DMS 273 (cell line): ENCODE measurements around the gene CALHM2.

ENCODE experiments used
- DNase-seq: peaks from one replicate; lab custom pipeline; 2025; ENCODE audit not compliant: unreplicated experiment; lab: John Stamatoyannopoulos, UW

Gene CALHM2

GRCh38 chr10:103451091-103451813 lies 918 bp downstream of the CALHM2 start:
- peak; percentile 56 for DNase-seq

GRCh38 chr10:103450201-103450695 lies 1.9 kb downstream of the CALHM2 start:
- DNase-seq: no peak

GRCh38 chr10:103449208-103450144 lies 2.7 kb downstream of the CALHM2 start:
- no peak for DNase-seq

GRCh38 chr10:103448746-103449145 lies 3.4 kb downstream of the CALHM2 start:
- DNase-seq: no peak

GRCh38 chr10:103447187-103447586 lies 5.0 kb downstream of the CALHM2 start:
- DNase-seq: no peak

GRCh38 chr10:103445767-103446567 lies 6.2 kb downstream of the CALHM2 start:
- DNase-seq: no peak

- no peak for DNase-seq
Measured at GRCh38 chr10:103445366-103445765, 6.8 kb downstream of the CALHM2 start.

GRCh38 chr10:103444478-103444877 lies 7.7 kb downstream of the CALHM2 start:
- no peak for DNase-seq

GRCh38 chr10:103443475-103444185 lies 8.5 kb downstream of the CALHM2 start:
- no peak for DNase-seq

GRCh38 chr10:103442031-103442461 lies 10.1 kb downstream of the CALHM2 start:
- DNase-seq: no peak

GRCh38 chr10:103441611-103442010 lies 10.6 kb downstream of the CALHM2 start:
- DNase-seq: no peak

GRCh38 chr10:103441206-103441605 lies 11.0 kb downstream of the CALHM2 start:
- DNase-seq: no peak

GRCh38 chr10:103440416-103440815 lies 11.8 kb downstream of the CALHM2 start:
- DNase-seq: no peak

- no peak for DNase-seq
Measured at GRCh38 chr10:103439776-103440175, 12.4 kb downstream of the CALHM2 start.

GRCh38 chr10:103433858-103434257 lies 18.3 kb downstream of the CALHM2 start:
- no peak for DNase-seq

- DNase-seq: no peak
Measured at GRCh38 chr10:103431902-103432301, 20.3 kb downstream of the CALHM2 start.

GRCh38 chr10:103429647-103430046 lies 22.5 kb downstream of the CALHM2 start:
- no peak for DNase-seq

GRCh38 chr10:103428989-103429643 lies 23.1 kb downstream of the CALHM2 start:
- no peak for DNase-seq

- DNase-seq: no peak
Measured at GRCh38 chr10:103427866-103428265, 24.3 kb downstream of the CALHM2 start.

- no peak for DNase-seq
Measured at GRCh38 chr10:103423748-103424147, 28.4 kb downstream of the CALHM2 start.
